Dermis microvascular lymphatic vessel endothelial cell (primary cell): ENCODE measurements around the gene PIGC. TPM values are rescaled to one million over a fixed set of nuclear protein-coding genes. Genes with fewer than 3 reads are reported as not detected.
A peak's percentile ranks its signal among the peaks of the same experiment; 100 is the strongest.

Experiments used
- DNase-seq, 2 donors: peaks; one replicate each; pipeline versions ENCODE4 v3.0.0 to v3.0.0-alpha.2; 2010; ENCODE audit warnings: low read depth in 2 of 2
- total RNA-seq: library from RNA; depleted of rRNA; stranded (reverse); fragments of >200 nt; gene quantifications from 2 replicates; pipeline ENCODE4 v1.2.1, GENCODE V29; 2014

Gene PIGC
- total RNA-seq, 1 donor from 2014 or later = 13.5 TPM

DNA sequence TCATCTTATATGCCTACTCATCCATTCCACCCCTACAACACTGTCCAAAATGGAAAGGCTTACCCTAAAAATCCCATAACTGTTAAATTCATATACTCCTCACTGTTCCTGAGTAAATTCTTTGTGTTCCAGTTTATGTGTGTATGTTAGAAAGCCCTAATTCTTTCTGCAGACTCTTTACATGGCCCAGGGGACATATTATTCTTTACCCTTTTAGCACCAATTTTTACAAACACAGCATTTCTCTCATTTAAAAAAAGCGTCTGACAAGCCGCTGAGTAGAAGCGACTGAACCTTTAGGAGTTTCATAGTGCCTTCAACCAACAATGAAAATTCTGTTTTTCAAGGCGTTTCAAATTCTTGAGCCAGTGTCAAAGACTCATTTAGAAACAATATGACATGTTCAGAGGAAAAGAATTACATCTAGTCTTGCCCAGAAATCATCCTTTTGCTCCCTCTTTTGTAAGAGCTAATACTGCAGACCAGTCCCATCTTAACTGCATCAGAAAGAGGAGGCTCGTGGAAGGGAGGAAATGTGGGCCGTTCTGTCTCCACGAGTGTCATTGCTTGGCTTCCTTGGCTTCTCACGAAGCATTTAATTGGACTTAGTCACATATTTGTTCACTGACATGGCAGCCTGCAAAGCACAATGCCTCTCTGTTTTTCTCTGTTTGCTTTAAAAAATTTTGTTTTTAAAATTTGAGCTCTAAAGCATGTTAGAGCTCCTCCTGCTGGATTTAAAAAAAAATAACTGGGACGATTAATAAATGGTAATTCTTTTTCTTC lies 44.7 kb downstream of the PIGC start:
- peak; percentile 45 to 83 for DNase-seq

DNA sequence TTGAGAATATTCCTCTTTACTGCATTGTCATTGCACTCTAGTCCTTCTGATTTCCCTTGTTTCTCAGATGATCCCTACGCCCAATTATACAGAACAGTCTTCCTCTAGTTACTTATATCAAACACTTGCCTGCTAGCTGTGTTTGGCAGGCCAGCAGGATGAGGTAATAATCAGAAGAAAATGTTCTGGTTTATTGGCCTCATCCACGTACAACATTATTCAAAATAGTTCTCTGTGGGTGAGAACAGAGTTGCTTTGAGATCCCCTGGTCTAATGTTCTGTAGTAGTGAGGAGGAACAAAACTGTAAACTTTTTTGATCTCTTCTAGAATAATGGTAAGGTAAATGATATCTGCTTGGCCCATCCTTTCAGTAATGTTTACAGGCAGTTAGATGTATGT lies 45.7 kb downstream of the PIGC start:
- DNase-seq = no peak

DNA sequence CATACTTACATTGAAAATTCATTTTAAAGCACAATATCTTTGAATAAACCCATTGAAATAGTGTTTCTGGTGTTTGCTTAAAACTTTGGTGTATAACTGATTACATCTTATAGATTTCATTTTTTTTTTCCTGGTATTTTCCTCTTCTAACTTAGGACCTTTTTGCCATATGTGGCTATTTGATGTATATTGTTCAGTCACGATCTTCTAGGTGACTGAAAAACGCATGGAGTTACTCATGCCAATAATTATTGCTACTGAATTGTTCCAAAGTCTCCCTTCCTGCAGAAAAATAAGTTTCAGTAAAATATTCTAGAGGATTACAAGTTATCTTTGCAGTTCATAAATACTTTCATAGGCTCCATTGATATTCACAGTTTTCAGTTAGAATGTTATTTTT lies 46.2 kb downstream of the PIGC start:
- no peak for DNase-seq

GRCh38 chr1:172397221-172397620 lies 46.6 kb downstream of the PIGC start:
- peak in 1 of 2 donors; percentile 69 for DNase-seq

- DNase-seq = no peak
These were observed 48.3 kb downstream of the PIGC start for GRCh38 chr1:172395576-172395975.

DNA sequence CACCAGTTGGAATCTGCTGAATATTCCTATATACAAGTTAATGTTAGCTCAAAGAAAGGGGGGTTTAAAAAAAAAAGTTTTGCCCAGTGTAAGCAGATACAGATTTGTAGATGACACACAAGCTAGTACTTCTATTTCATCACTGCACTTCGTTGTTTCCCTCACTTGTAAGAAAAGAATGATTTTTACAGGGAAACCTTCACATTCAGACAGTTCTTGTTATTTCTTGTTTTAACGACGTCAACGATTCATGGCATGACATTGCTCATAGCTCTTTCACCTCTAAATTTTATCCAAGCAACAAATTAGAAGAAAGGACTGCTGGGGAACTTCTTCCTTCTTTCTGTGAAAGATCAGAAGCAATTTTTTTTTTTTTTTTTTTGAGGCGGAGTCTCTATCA lies 49.1 kb downstream of the PIGC start:
- no peak for DNase-seq

DNA sequence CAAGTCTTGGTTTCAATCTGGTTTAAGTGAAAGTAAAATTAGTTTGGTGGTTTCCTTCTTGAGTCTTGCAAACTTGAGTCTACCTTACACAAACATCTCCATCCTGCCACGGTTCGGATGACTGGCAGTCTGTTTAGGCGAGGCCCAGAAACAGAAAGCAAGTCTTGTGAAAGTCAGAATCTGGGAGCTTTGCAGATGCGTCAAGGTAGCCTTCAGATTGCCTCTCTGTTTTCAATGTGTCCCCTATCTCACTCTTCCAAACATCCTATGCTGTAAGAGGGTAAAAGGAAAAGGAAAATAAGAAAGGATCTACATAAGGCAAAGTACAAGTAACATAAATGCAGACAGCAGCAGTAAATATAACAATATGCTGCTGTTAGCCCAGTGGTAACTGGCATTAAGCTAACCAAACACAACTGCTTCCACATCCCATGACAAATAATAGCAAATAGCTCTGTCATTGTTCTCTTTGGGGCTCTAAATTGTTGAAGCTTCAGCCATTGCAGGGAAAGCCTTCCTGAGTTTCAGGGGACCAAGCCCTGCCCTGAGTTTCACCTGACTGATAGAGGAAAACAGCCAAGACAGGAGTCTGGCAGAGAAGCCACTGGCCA lies 49.6 kb downstream of the PIGC start:
- DNase-seq = peak in 1 of 2 donors; percentile 46

GRCh38 chr1:172393354-172393753 lies 50.5 kb downstream of the PIGC start:
- DNase-seq = no peak

- DNase-seq = no peak
These were observed 51.9 kb downstream of the PIGC start for GRCh38 chr1:172391976-172392375.

Other genes with a start within 250 kb of the PIGC start
- not detected in 2 replicates for gene C1orf105, start 23.4 kb downstream of the PIGC start, total RNA-seq
- 12.5 and 15.2 TPM in 2 replicates for gene SUCO, start 89.1 kb upstream of the PIGC start, total RNA-seq
- gene FASLG, start 215.0 kb upstream of the PIGC start, total RNA-seq = not detected in 2 replicates